Trophoblast cell (in vitro differentiated cells and primary cell): ENCODE results near the gene CACNA1H.

ENCODE experiments used
- DNase-seq, 2 donors: peaks; one replicate each; pipeline ENCODE4 v3.0.0-alpha.2; 2016
- H2AFZ ChIP-seq: 2 replicates; pipeline ENCODE4 v1.6.1; 2013; ENCODE audit warnings: low read length, moderate library complexity, mild to moderate bottlenecking; ENCODE audit not compliant: insufficient read depth, poor library complexity
- H2AK5ac ChIP-seq: 2 replicates; pipeline ENCODE4 v1.6.1; 2013; ENCODE audit warnings: mild to moderate bottlenecking, low read length
- H2BK120ac ChIP-seq: 2 replicates; pipeline ENCODE4 v1.6.1; 2013; ENCODE audit warnings: low read length, mild to moderate bottlenecking, moderate library complexity; ENCODE audit not compliant: insufficient read depth, poor library complexity
- H2BK12ac ChIP-seq: 2 replicates; pipeline ENCODE4 v1.6.1; 2013; ENCODE audit warnings: mild to moderate bottlenecking, low read length, moderate library complexity
- H2BK5ac ChIP-seq: 2 replicates; pipeline ENCODE4 v1.6.1; 2013; ENCODE audit warnings: low read length, low read depth, moderate library complexity, mild to moderate bottlenecking; ENCODE audit not compliant: poor library complexity
- H3K14ac ChIP-seq: 2 replicates; pipeline ENCODE4 v1.6.1; 2013; ENCODE audit warnings: mild to moderate bottlenecking, low read length
- H3K18ac ChIP-seq: 2 replicates; pipeline ENCODE4 v1.6.1; 2013; ENCODE audit warnings: mild to moderate bottlenecking, low read length
- H3K23ac ChIP-seq: 2 replicates; pipeline ENCODE4 v1.6.1; 2013; ENCODE audit warnings: low read length
- H3K27ac ChIP-seq: 2 replicates; pipeline ENCODE4 v1.5.1; 2013; ENCODE audit warnings: low read depth, mild to moderate bottlenecking, inconsistent platforms, low read length, moderate library complexity
- H3K27me3 ChIP-seq: 2 replicates; pipeline ENCODE4 v1.6.1; 2013; ENCODE audit warnings: inconsistent platforms, mild to moderate bottlenecking, low read length, moderate library complexity; ENCODE audit not compliant: insufficient read depth
- H3K36me3 ChIP-seq, 2 experiments: 1 replicate in 1 of 2; 2 replicates in 1 of 2; pipeline ENCODE4 v1.6.1; 2013; ENCODE audit warnings: low read length in 2 of 2, mild to moderate bottlenecking in 2 of 2, moderate library complexity in 1 of 2; ENCODE audit not compliant: insufficient read depth in 2 of 2, control insufficient read depth in 1 of 2
- H3K4ac ChIP-seq: 2 replicates; pipeline ENCODE4 v1.6.1; 2013; ENCODE audit warnings: low read depth, mild to moderate bottlenecking, low read length, moderate library complexity
- H3K4me1 ChIP-seq, 2 experiments: 1 replicate in 1 of 2; 2 replicates in 1 of 2; pipeline ENCODE4 v1.6.1; 2013; ENCODE audit warnings: low read length in 2 of 2, mild to moderate bottlenecking in 2 of 2, moderate library complexity in 1 of 2; ENCODE audit not compliant: insufficient read depth in 2 of 2, control insufficient read depth in 1 of 2
- H3K4me2 ChIP-seq: 2 replicates; pipeline ENCODE4 v1.6.1; 2013; ENCODE audit warnings: inconsistent platforms, mild to moderate bottlenecking, low read length, moderate library complexity
- H3K4me3 ChIP-seq: 2 replicates; pipeline ENCODE4 v1.5.1; 2013; ENCODE audit warnings: mild to moderate bottlenecking, low read depth, low read length, inconsistent platforms
- H3K79me1 ChIP-seq: one replicate; pipeline ENCODE4 v1.6.1; 2013; ENCODE audit warnings: low read length
- H3K79me2 ChIP-seq: 2 replicates; pipeline ENCODE4 v1.6.1; 2013; ENCODE audit warnings: low read length, mild to moderate bottlenecking; ENCODE audit not compliant: control insufficient read depth, insufficient read depth, poor library complexity
- H3K9ac ChIP-seq: 2 replicates; pipeline ENCODE4 v1.6.1; 2013; ENCODE audit warnings: mild to moderate bottlenecking, low read length
- H3K9me3 ChIP-seq: 2 replicates; pipeline ENCODE4 v1.6.1; 2013; ENCODE audit warnings: low read depth, mild to moderate bottlenecking, control low read depth, inconsistent platforms, low read length; ENCODE audit not compliant: insufficient read depth
- H4K12ac ChIP-seq: 2 replicates; pipeline ENCODE4 v1.6.1; 2013; ENCODE audit warnings: low read depth, mild to moderate bottlenecking, low read length, moderate library complexity
- H4K8ac ChIP-seq: 2 replicates; pipeline ENCODE4 v1.6.1; 2013; ENCODE audit warnings: low read depth, mild to moderate bottlenecking, low read length, moderate library complexity
- H4K91ac ChIP-seq: one replicate; pipeline ENCODE4 v1.6.1; 2013; ENCODE audit warnings: low read depth, mild to moderate bottlenecking, low read length, moderate library complexity
- WGBS: extraction: QIAGEN DNeasy Blood & Tissue Kit; methylation state at CpG from one replicate; pipeline ENCODE4 v1.1.7; 2013; ENCODE audit warnings: missing lambda C conversion rate; ENCODE audit not compliant: insufficient read length, insufficient coverage; ENCODE audit errors: extremely low coverage; 5-methylcytosine and 5-hydroxymethylcytosine counted together

Gene CACNA1H

DNA sequence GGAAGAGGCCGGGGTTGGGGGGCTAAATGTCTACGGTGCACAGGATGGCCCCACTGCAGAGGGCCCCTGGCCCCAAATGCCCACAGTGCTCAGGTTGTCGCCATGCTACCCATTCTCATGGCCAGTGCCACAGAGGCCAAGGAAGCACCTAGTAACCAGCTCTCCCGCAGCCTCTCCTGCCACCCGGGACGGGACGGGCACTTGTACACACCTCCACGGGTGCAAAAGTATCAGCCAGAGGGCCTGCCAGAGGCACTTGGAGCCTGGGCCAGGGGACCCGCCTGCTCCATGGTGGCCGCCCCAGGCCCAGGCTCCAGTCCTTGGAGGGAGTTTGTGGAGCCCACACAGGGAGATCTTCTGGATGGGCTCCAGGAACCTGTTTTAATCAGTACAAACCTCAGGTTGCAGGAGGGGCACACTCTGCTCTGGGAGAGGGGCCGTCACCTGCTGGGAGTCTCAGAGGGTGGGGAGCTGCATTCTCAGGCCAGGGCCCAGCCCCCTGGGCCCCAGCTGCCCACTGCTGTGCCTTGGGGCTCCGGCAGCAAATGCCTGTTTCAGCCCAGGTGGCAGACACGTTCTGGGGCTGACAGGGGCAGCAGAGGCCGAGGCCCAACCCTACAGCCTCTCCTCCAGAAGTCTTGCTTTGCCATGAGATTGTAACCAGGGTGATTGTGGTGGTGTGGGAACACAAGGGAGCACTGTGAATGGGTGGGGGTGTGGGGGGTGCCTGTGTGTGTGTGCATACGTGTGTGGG, 110.9 kb downstream of the CACNA1H start:
- no peak overlapping the region for H3K18ac ChIP-seq
- H4K91ac ChIP-seq = no peak overlapping the region
- H2BK120ac ChIP-seq = no peak overlapping the region
- H2AK5ac ChIP-seq = no peak overlapping the region
- no CpG with 5 or more reads among the region's 15 CpGs for WGBS
- no peaks in the 10 kb centered on the region for H3K4me1 ChIP-seq
- H2AFZ ChIP-seq = no peak overlapping the region
- no peak overlapping the region for H4K12ac ChIP-seq
- peak in 1 of 2 donors; percentile 39 for DNase-seq
- no peak overlapping the region for H4K8ac ChIP-seq
- H3K14ac ChIP-seq = no peak overlapping the region
- no peak overlapping the region for H3K27ac ChIP-seq
- H3K79me1 ChIP-seq = no peaks in the 10 kb centered on the region
- peak overlapping the region; percentile 6 for H3K4me3 ChIP-seq
- H2BK5ac ChIP-seq = no peak overlapping the region
- H3K4me2 ChIP-seq = no peak overlapping the region
- peak overlapping the region; percentile 19 for H3K23ac ChIP-seq
- H3K79me2 ChIP-seq = no peaks in the 10 kb centered on the region
- peaks cover 13% of the 10 kb centered on the region for H3K9me3 ChIP-seq
- H3K36me3 ChIP-seq = no peaks in the 10 kb centered on the region
- no peak overlapping the region for H2BK12ac ChIP-seq
- peaks cover 4% of the 10 kb centered on the region for H3K27me3 ChIP-seq
- no peak overlapping the region for H3K9ac ChIP-seq
- H3K4ac ChIP-seq = no peak overlapping the region

GRCh38 chr16:1264345-1265089, 111.6 kb downstream of the CACNA1H start:
- Histone ChIP-seq H3K18ac (no peak overlapping the region), H4K91ac (no peak overlapping the region), H3K36me3 (no peaks in the 10 kb centered on the region), H4K12ac (no peak overlapping the region), H3K27ac (no peak overlapping the region), H2BK120ac (no peak overlapping the region), H3K9ac (no peak overlapping the region), H3K14ac (no peak overlapping the region), H3K23ac (peak overlapping the region; percentile 19), H3K4me1 (no peaks in the 10 kb centered on the region), H3K4me3 (peak overlapping the region; percentile 6), H3K4me2 (no peak overlapping the region), H2BK5ac (no peak overlapping the region), H4K8ac (no peak overlapping the region), H3K9me3 (peaks cover 11% of the 10 kb centered on the region), H3K79me2 (no peaks in the 10 kb centered on the region), H3K4ac (no peak overlapping the region), H3K79me1 (no peaks in the 10 kb centered on the region), H2AFZ (no peak overlapping the region), H3K27me3 (no peaks in the 10 kb centered on the region), H2AK5ac (no peak overlapping the region), H2BK12ac (no peak overlapping the region)
- WGBS = no CpG with 5 or more reads among the region's 16 CpGs
- DNase-seq = no peak

DNA sequence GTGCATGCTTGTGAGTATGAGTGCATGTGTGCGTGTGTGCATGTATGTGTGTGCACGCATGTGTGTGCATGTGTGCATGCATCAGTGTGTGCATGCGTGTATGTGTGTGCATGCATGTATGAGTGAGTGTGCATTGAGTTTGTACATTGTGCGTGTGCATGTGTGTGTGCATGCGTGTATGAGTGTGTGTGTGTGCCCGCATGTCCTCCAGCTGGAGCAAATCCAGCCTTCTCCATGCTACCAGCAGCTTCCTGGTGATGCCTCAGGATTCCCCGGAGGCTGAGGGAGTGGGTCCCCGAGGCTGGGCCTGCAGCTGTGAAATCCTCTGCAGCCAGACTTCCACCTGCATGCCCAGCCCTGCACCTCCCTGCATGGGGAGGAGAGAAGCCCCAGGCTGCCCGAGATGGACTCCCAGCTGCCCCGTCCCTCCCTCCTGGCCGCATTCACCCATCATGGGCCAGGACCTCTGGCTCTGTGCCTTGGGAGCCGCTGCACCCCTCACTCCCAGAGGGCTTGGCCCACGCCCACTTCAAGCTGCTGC, 112.3 kb downstream of the CACNA1H start:
- no peaks in the 10 kb centered on the region for H3K79me2 ChIP-seq
- peak overlapping the region; percentile 68 for H3K23ac ChIP-seq
- H3K4me2 ChIP-seq = no peak overlapping the region
- H2AK5ac ChIP-seq = no peak overlapping the region
- H4K8ac ChIP-seq = no peak overlapping the region
- no peaks in the 10 kb centered on the region for H3K27me3 ChIP-seq
- no peaks in the 10 kb centered on the region for H3K36me3 ChIP-seq
- no peak overlapping the region for H3K27ac ChIP-seq
- no peak overlapping the region for H2AFZ ChIP-seq
- no peaks in the 10 kb centered on the region for H3K4me1 ChIP-seq
- H4K12ac ChIP-seq = no peak overlapping the region
- H2BK12ac ChIP-seq = no peak overlapping the region
- H2BK120ac ChIP-seq = no peak overlapping the region
- no peak overlapping the region for H3K18ac ChIP-seq
- peak; percentile 90 to 96 for DNase-seq
- H3K4ac ChIP-seq = no peak overlapping the region
- no CpG with 5 or more reads among the region's 13 CpGs for WGBS
- no peaks in the 10 kb centered on the region for H3K79me1 ChIP-seq
- H3K14ac ChIP-seq = no peak overlapping the region
- H4K91ac ChIP-seq = no peak overlapping the region
- H3K9me3 ChIP-seq = peaks cover 11% of the 10 kb centered on the region
- H3K4me3 ChIP-seq = peak overlapping the region; percentile 6
- H3K9ac ChIP-seq = no peak overlapping the region
- no peak overlapping the region for H2BK5ac ChIP-seq

DNA sequence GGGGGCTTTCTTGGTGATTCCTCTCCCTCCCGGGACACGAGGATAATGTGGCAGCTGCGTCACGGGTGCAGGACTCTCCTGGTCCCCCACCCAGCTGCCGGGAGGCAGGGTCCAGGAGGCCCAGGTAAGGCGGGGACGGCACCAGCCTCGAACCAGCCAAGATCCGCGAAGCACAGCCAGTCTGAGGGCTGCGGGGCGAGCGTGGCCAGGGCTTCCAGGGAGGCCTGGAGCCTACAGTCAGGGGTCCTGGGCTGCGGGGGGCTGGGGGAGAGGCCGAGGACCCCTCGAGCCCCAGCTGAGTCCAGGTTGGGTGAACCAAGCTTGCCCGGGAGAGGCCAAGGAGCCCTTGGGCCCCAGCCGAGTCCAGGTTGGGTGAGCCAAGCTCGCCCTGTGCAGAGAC, 112.9 kb downstream of the CACNA1H start:
- H3K4me3 ChIP-seq = no peak overlapping the region
- H2AFZ ChIP-seq = no peak overlapping the region
- no peak overlapping the region for H2AK5ac ChIP-seq
- H3K14ac ChIP-seq = no peak overlapping the region
- H3K9ac ChIP-seq = no peak overlapping the region
- H3K27ac ChIP-seq = no peak overlapping the region
- no peaks in the 10 kb centered on the region for H3K27me3 ChIP-seq
- H3K79me2 ChIP-seq = no peaks in the 10 kb centered on the region
- H4K12ac ChIP-seq = no peak overlapping the region
- no peak overlapping the region for H3K4ac ChIP-seq
- no peaks in the 10 kb centered on the region for H3K36me3 ChIP-seq
- peaks cover 11% of the 10 kb centered on the region for H3K9me3 ChIP-seq
- no peak overlapping the region for H2BK12ac ChIP-seq
- no peaks in the 10 kb centered on the region for H3K79me1 ChIP-seq
- no peak overlapping the region for H3K23ac ChIP-seq
- H2BK5ac ChIP-seq = no peak overlapping the region
- no peak overlapping the region for H3K4me2 ChIP-seq
- H3K18ac ChIP-seq = no peak overlapping the region
- no peak overlapping the region for H4K8ac ChIP-seq
- DNase-seq = peak; percentile 41 to 71
- H2BK120ac ChIP-seq = no peak overlapping the region
- no peaks in the 10 kb centered on the region for H3K4me1 ChIP-seq
- no CpG with 5 or more reads among the region's 19 CpGs for WGBS
- H4K91ac ChIP-seq = no peak overlapping the region
